K562 (cell line): ENCODE data around the gene GMPR. TPM values are rescaled to one million over a fixed set of nuclear protein-coding genes. Genes with fewer than 3 reads are reported as not detected.

Experiments
- CREB1 ChIP-seq, 2 experiments: sonication (generic) in 1 of 2; formaldehyde crosslinking in 1 of 2; IDR thresholded peaks; 2 replicates each; pipeline versions ENCODE4 v1.6.1 to v1.8.0; 2012 to 2022; ENCODE audit warnings: inconsistent platforms in 1 of 2, mild to moderate bottlenecking in 1 of 2, missing genetic modification reagents in 1 of 2, moderate library complexity in 1 of 2
- polyA plus RNA-seq, 8 experiments: library from polyadenylated mRNA; depleted of rRNA in 4 of 8; stranded (reverse) in 5 of 8; unstranded in 3 of 8; fragments of >200 nt; fragmentation: Nextera tagmentation in 2 of 8; fragmentation: Illumina TruSeq in 1 of 8; extraction: Ambion mirVana in 2 of 8; extraction: Trizol in 1 of 8; gene quantifications; 2 replicates each; pipeline versions ENCODE4 v1.2.1 to v1.2.3, GENCODE V29; 2011 to 2014; ENCODE audit warnings: inconsistent platforms in 1 of 8, missing spikeins in 1 of 8
- total RNA-seq, 7 experiments: library from RNA; depleted of rRNA in 6 of 7; stranded (reverse); fragments of >200 nt in 6 of 7; fragmentation: Illumina TruSeq in 2 of 7; extraction: Trizol in 2 of 7; gene quantifications; 2 replicates each; pipeline versions ENCODE4 v1.2.1 to v1.2.3, GENCODE V29; 2011 to 2021; ENCODE audit warnings: low replicate concordance in 1 of 7
- TF ChIP-seq, protein P1 (sequence below), 2 experiments: fragments of 450-650 bp; formaldehyde crosslinking in 1 of 2; IDR thresholded peaks; 2 replicates each; pipeline versions ENCODE4 v1.4.0 to v1.6.1; 2014 to 2020; ENCODE audit warnings: mild to moderate bottlenecking in 2 of 2, borderline replicate concordance in 1 of 2, low read depth in 1 of 2

Gene GMPR
- total and polyA plus RNA-seq, 9 of the 15 experiments (the other 6 are each of a cell fraction or from before 2014, with no cell fraction given) = 34.6 to 83.7 (median 49.8) TPM

DNA sequence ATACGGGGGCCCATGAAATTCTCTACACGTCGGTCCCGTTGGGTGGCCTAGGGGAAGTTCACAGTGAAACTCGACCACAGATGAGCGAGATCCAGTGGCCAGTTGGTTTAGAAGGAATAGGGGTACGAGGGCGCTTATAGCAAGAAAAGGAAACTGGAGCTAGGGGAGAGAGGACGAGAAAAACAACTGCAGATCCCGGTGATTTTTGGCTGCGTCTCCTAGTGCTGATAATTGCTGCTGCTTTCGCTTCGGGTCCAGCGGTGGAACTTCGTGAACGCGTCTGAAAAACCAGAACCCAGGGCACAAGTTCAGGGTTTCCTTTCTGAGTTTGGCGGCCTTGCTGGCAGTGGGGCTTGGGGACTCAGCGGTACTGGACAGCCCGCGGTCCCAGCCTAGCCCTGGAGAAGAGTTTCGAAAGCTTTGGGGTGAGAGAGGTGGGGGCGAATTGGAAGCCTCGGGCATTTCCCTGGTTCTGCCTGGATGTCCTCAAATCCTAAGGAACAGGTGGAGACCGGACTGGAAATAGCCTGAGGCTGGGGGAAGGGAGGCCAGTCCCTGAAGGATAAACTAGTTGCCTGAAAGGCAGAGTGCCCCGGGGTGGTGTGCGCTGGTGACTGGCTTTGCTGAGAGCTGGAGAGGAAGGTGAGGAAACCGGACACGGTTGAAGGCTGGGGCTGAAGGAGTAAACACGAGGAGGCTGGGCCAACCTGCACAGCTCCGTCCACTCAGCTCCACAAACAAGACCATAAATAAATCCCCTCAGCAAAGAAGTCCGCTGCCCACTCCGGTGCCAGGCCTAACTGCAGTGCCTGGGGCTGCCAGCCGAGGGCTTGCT, 793 bp downstream of the GMPR start (continued):
- TF ChIP-seq, protein P1, sequence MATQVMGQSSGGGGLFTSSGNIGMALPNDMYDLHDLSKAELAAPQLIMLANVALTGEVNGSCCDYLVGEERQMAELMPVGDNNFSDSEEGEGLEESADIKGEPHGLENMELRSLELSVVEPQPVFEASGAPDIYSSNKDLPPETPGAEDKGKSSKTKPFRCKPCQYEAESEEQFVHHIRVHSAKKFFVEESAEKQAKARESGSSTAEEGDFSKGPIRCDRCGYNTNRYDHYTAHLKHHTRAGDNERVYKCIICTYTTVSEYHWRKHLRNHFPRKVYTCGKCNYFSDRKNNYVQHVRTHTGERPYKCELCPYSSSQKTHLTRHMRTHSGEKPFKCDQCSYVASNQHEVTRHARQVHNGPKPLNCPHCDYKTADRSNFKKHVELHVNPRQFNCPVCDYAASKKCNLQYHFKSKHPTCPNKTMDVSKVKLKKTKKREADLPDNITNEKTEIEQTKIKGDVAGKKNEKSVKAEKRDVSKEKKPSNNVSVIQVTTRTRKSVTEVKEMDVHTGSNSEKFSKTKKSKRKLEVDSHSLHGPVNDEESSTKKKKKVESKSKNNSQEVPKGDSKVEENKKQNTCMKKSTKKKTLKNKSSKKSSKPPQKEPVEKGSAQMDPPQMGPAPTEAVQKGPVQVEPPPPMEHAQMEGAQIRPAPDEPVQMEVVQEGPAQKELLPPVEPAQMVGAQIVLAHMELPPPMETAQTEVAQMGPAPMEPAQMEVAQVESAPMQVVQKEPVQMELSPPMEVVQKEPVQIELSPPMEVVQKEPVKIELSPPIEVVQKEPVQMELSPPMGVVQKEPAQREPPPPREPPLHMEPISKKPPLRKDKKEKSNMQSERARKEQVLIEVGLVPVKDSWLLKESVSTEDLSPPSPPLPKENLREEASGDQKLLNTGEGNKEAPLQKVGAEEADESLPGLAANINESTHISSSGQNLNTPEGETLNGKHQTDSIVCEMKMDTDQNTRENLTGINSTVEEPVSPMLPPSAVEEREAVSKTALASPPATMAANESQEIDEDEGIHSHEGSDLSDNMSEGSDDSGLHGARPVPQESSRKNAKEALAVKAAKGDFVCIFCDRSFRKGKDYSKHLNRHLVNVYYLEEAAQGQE (IDR thresholded peaks at IDR 0.05; ENCODE audit: borderline replicate concordance) = 0 out of 2 replicates have a peak, but pooled peaks have one; percentile 25
- TF ChIP-seq, protein P1 (CRISPR knock-in tag; IDR thresholded peaks at IDR 0.05; ENCODE audit: low read depth) = no peak
- TF ChIP-seq CREB1 (IDR thresholded peaks at IDR 0.05) = no peak
- no peak for TF ChIP-seq CREB1 (CRISPR knock-in tag; IDR thresholded peaks at IDR 0.05)
